Pancreas (tissue), 10 donors: ENCODE measurements around the gene CHCHD3. TPM values are rescaled to one million over a fixed set of nuclear protein-coding genes. Genes with fewer than 3 reads are reported as not detected.
"Not testable (repeated sequence)": the region's sequence is repeated elsewhere in the genome, so short reads cannot be mapped to it uniquely, and the experiment has no call there.

ENCODE experiments used
- ATAC-seq, 4 donors: fragments of 200-7000 bp; cut with Tn5 transposase; one replicate each; pipeline versions ENCODE4 v1.8.0 to v1.9.1; 2020; ENCODE audit warnings: mild to moderate bottlenecking in 4 of 4, moderate library complexity in 4 of 4
- DNase-seq, 6 donors: peaks; one replicate each; pipeline ENCODE4 v3.0.0-alpha.2; 2020
- FAIRE-seq: peaks from 2 replicates; lab custom pipeline; 2012; peaks lifted over from hg19 to GRCh38; lab: Jason Lieb, UNC
- H3K27ac ChIP-seq, 4 donors: fragments of 200-600 bp; sonication (generic); 1 replicate in 3 of 4; 2 replicates in 1 of 4; pipeline versions ENCODE4 v1.5.0 to v1.8.0; 2020
- H3K27me3 ChIP-seq, 4 donors: fragments of 200-600 bp; one replicate each; pipeline ENCODE4 v1.8.0; 2021
- H3K36me3 ChIP-seq, 3 donors: fragments of 200-600 bp; sonication (generic) in 1 of 3; one replicate each; pipeline versions ENCODE4 v1.5.0 to v1.8.0; 2020 to 2021
- H3K4me1 ChIP-seq, 3 donors: fragments of 200-600 bp; one replicate each; pipeline ENCODE4 v1.8.0; 2021
- H3K4me3 ChIP-seq, 4 donors: fragments of 200-600 bp; sonication (generic) in 2 of 4; one replicate each; pipeline versions ENCODE4 v1.5.0 to v1.8.0; 2020 to 2021
- H3K9me3 ChIP-seq, 4 donors: fragments of 200-600 bp; one replicate each; pipeline ENCODE4 v1.8.0; 2021
- CTCF ChIP-seq, 4 donors: fragments of 200-600 bp; sonication (generic) in 3 of 4; IDR thresholded peaks; one replicate each; pipeline versions ENCODE4 v1.5.0 to v1.8.0; 2021; ENCODE audit warnings: antibody characterized with exemption in 4 of 4
- WGBS, 2 donors: extraction: QIAGEN DNeasy Blood & Tissue Kit; methylation state at CpG; one replicate each; pipeline ENCODE4 v1.1.7; 2013; 5-methylcytosine and 5-hydroxymethylcytosine counted together
- intact Hi-C, 3 donors: fragments of 100-400 bp; cut with DNase I; formaldehyde crosslinking; loops; one replicate each; pipeline versions ENCODE4 v1.11.1 to v1.14.2; 2022
- polyA plus RNA-seq, 2 donors: library from polyadenylated mRNA; stranded (reverse); fragments of 200-250 nt; gene quantifications; one replicate each; pipeline ENCODE4 v1.2.3, GENCODE V29; 2013
- total RNA-seq, 6 donors: library from RNA; stranded (reverse); fragmentation: NEBNext Ultra II Directional in 4 of 6; extraction: Animal tissue kit (Norgen Biotek cat#: 25700) in 4 of 6; gene quantifications; one replicate each; pipeline versions ENCODE4 v1.2.1 to v1.2.4, GENCODE V29; 2021 to 2023
- donor health status: healthy with polysubstance abuse.
- donor health status: DM: no; HTN: no; CAD: no; lungs with moderate emphysema.
- donor health status: DM: no; HTN: no; CAD: no.
- donor health status: control.
- donor health status: control.
- donor health status: Bipolar disorder and iron deficiency.
- donor health status: DM: yes; HTN: yes; CAD: no.
- donor health status: DM: no; HTN: no; CAD: no.
- donor health status: DM: no; HTN: no; CAD: no.
- donor health status: DM: yes; HTN: yes; CAD: no.

Gene CHCHD3
- total and polyA plus RNA-seq, 8 donors: 7.9 to 23.2 (median 19.3) TPM

GRCh38 chr7:132933072-132933458 is 148.8 kb downstream of the CHCHD3 start:
- Histone ChIP-seq H3K4me1 (no peaks in the 10 kb centered on the region), H3K36me3 (no peaks in the 10 kb centered on the region), H3K27ac (no peak overlapping the region), H3K27me3 (no peaks in the 10 kb centered on the region), H3K4me3 (no peak overlapping the region), H3K9me3 (no peaks in the 10 kb centered on the region)
- TF ChIP-seq CTCF (IDR thresholded peaks at IDR 0.05): no peak
- peak in 3 of 4 donors; percentile 16 to 25 (median 18) for ATAC-seq
- DNase-seq: no peak
- intact Hi-C loops: no loop called here
- no peak for FAIRE-seq
- WGBS, 2 donors: 84 to 87% methylated on average over 4 of the region's 4 CpGs

DNA sequence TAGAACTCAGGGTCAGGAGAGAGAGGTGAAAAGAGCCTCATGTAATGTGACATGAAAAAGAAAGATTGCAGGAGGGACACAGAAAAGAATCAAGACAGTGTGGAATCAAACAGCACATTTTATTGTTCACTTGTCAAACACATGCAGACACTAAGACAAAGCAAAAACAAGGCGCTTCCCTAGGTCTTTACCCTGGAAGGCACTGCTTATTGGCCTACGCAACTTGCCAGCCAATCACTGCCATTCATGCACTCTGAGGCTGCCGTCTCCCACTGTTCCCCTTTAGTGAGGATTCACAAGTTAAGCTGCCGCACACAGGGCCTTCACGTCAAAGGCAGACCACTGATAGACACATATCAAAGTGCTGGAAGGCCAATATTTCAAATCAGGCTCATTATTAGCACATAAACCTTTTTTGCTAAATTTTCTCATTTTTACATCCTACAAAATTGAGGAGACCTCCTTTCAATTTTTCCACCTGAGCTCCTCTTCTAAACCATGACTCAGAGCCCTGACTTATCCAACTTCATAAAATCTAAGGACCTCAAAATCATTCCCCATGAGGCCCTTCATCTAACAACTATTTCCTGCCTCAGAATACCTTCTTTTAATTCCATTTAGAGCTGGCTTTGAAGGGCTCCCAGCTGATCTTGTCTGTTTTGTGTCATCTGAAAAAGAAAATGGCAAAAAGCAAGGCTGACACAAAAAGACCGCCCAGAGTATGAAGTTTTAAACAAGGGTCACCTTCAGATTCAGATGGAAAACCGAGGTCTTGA is 149.4 kb downstream of the CHCHD3 start:
- no peak overlapping the region for H3K27ac ChIP-seq
- intact Hi-C loops: no loop called here
- H3K9me3 ChIP-seq: no peaks in the 10 kb centered on the region
- H3K27me3 ChIP-seq: no peaks in the 10 kb centered on the region
- no peak overlapping the region for H3K4me3 ChIP-seq
- no peaks in the 10 kb centered on the region for H3K4me1 ChIP-seq
- FAIRE-seq (no peak), ATAC-seq (no peak), DNase-seq (no peak)
- no peak for TF ChIP-seq CTCF (IDR thresholded peaks at IDR 0.05)
- H3K36me3 ChIP-seq: no peaks in the 10 kb centered on the region
- 92% methylated on average over 7 of the region's 7 CpGs for WGBS, 2 donors

GRCh38 chr7:132930881-132931280 is 151.0 kb downstream of the CHCHD3 start:
- no peak for FAIRE-seq
- no peaks in the 10 kb centered on the region for H3K36me3 ChIP-seq
- no peaks in the 10 kb centered on the region for H3K4me1 ChIP-seq
- intact Hi-C loops: no loop called here
- no peaks in the 10 kb centered on the region for H3K9me3 ChIP-seq
- H3K27ac ChIP-seq: no peak overlapping the region
- no peak for TF ChIP-seq CTCF (IDR thresholded peaks at IDR 0.05)
- peak in 1 of 6 donors; percentile 15 for DNase-seq
- no peak overlapping the region for H3K4me3 ChIP-seq
- peak in 3 of 4 donors; percentile 53 to 72 (median 57) for ATAC-seq
- no peaks in the 10 kb centered on the region for H3K27me3 ChIP-seq
- 36 to 40% methylated on average over 4 of the region's 4 CpGs for WGBS, 2 donors

- H3K27ac ChIP-seq, H3K4me1 ChIP-seq, H3K27me3 ChIP-seq, ATAC-seq, H3K9me3 ChIP-seq, H3K36me3 ChIP-seq, H3K4me3 ChIP-seq, DNase-seq, FAIRE-seq, intact Hi-C loops: not testable (repeated sequence)
- 92 to 94% methylated on average over 5 of the region's 5 CpGs for WGBS, 2 donors
Measured at GRCh38 chr7:132929944-132930343, 151.9 kb downstream of the CHCHD3 start.

- TF ChIP-seq CTCF (IDR thresholded peaks at IDR 0.05): no peak
- ATAC-seq (no peak), FAIRE-seq (no peak), DNase-seq (no peak)
- H3K4me1 ChIP-seq: no peaks in the 10 kb centered on the region
- H3K27me3 ChIP-seq: no peaks in the 10 kb centered on the region
- H3K4me3 ChIP-seq: no peak overlapping the region
- intact Hi-C loops: no loop called here
- WGBS, 2 donors: 97% methylated on average over 4 of the region's 4 CpGs
- H3K9me3 ChIP-seq: no peaks in the 10 kb centered on the region
- H3K27ac ChIP-seq: no peak overlapping the region
- H3K36me3 ChIP-seq: no peaks in the 10 kb centered on the region
Measured at GRCh38 chr7:132919771-132920170, 162.1 kb downstream of the CHCHD3 start.
